Left renal cortex interstitium (tissue), 4 donors: ENCODE results near the gene TRIM63. TPM values are rescaled to one million over a fixed set of nuclear protein-coding genes. Genes with fewer than 3 reads are reported as not detected.

ENCODE experiments used
- DNase-seq, 4 donors: peaks; one replicate each; pipeline ENCODE4 v3.0.0-alpha.2; 2013; ENCODE audit warnings: low read depth in 4 of 4, low spot score in 2 of 4, missing footprints in 1 of 4
- polyA plus RNA-seq, 4 donors: library from polyadenylated mRNA; unstranded; fragments of 120-200 nt; gene quantifications; one replicate each; pipeline ENCODE4 v1.2.1, GENCODE V29; 2013; ENCODE audit not compliant: insufficient read length in 4 of 4

TRIM63 gene
- polyA plus RNA-seq, 4 donors, result 0.62 to 0.87 (median 0.75) TPM

DNA sequence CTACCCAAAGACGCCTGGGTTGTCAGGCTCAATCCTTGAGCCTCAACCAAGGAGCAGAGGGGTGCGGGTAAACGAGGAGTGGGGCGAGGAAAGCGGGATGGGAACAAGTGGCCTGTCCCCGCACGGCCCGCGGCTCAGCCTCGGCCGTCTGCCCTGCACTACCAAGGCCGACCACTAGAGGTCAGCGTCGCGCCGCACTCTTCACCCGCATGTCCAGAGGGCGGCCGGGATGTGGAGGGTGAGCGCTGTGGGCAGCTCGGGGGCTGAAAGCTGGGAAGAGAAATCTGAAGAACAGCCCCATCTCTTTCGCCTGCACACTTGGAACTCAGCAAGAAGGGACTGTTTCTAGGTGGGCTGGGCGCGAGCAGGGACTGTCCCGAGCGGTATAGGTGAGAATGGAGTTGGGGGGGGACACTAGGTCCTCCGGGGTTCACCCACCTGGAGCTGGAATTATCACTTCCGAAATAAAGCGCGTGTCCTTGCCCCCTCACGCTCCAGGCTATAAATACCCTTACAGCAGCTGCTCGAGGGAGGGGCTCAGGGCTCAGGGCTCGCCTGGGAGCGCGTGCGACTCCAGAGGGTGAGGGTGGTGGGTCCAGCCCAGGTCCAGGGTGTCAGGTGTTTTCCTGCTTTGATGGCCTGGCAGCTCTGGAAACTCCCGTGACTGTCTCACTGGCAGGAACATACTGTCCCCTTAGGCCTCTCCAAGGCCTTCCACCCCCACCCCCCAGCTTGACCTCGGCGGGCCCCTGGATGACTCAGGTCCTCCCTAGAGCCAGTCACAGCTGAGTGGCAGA lies 31.3 kb downstream of the TRIM63 start:
- peak; percentile 48 to 71 (median 67) for DNase-seq

- peak; percentile 64 to 86 (median 82) for DNase-seq
Observed at GRCh38 chr1:26035203-26035958, 32.0 kb downstream of the TRIM63 start.

GRCh38 chr1:26034504-26035202 lies 32.8 kb downstream of the TRIM63 start:
- no peak for DNase-seq

DNA sequence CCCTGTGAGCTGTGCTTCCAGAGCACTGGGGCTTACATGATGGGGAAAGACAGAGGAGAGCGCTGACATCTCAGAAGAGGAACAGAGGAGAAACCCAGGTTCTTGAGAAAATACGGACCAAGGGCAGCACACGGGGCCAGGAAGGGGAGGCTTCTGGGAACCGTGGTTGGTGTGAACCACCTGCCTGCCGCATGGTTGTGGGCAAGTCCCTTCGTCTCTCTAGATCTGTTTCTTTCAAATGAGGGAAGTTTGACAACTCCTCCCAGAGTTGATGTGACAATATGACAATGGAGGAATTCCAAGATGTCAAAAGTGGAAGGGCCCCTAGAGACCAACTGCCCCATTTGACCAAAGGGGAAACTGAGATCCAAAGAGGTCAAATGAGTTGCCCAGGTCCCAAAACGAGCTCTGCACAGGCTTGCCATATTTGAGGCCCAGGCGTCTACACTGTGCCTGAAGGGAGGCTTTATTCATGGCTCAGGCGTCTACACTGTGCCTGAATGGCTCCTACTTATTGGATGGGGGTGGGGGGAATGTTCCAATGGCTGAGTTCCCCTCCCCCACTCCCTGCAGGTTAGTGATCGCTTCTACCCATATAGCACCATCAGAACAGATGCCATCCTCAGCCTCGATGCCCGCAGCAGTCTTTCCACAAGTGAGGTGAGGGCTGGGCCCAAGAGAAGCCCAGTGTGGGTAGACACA lies 34.6 kb downstream of the TRIM63 start:
- no peak for DNase-seq

DNA sequence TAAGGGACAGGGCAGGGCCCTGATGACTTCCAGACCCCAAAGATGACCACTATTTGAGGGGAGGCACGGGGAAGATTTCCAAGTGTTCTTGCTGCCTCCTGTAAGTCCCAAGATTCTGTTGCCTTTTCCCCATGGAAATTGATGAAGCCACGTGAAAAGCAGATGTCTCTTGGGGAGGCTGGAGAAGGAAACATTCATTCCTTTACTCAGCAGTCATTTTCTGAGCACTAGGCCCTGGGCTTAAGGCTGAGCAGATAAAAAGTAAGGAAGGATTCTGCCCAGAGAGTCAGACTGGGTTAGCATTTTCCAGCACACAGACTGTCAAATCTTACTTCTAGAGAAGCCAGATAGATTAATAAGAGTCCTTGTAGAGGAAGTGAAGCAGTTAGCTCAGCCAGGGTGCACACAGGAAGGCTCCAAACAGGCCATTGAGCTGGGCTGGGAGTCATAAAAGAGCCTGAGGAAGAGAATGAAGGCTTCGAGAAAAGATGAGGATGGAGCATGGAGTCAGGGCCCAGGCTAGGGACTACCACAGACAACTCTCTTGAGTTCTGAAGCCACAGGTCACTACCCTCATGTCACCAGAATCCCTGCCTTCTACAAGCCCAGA lies 35.7 kb downstream of the TRIM63 start:
- no peak for DNase-seq

DNA sequence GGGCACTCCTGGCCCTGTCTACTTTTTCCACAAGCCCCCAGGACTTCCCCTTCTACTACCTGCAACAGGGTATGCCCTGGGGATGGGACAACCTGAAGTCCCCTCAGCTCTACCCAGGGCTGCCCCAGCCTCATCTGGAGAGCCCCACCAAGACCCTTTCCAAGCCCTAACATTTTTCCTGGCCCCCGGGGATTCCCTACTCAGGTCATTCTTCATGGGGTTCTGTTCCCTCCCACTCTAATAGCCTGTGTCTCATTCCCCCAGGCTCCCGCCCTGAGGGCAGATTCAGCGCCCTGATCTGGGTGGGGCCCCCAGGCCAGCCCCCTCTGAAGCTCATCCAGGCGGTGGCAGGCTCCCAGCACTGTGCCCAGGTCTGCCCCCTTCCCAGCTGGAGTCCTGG lies 36.2 kb downstream of the TRIM63 start:
- no peak for DNase-seq

DNA sequence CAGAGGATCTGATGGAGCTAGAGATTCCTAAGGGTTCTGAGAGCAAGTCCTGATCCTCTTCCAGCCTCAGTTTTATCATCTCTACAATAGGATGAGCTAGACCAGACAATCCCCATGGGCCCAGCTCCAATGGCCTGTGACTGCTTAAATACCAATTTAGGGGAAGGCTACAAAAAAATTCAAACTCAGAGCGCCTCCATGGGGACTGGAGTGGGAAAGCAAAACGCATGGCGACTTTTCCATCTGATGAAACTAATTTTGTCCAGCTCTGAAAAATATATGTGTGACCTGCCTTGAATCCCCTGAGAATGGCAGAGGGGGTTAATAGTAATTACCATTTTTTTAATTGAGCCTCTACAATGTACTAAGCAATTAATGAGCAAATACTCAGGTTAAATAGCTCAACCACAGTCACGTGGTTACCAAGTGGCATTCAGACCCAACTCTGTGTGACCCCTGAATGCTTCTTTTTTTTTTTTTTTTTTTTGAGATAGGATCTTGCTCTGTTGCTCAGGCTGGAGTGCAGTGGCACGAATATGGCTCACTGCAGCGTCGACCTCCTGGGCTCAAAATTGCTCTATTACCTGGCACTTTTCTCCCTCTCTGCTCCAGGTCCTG lies 37.5 kb downstream of the TRIM63 start:
- DNase-seq, result no peak

- no peak for DNase-seq
Observed at GRCh38 chr1:26029054-26029863, 38.2 kb downstream of the TRIM63 start.

DNA sequence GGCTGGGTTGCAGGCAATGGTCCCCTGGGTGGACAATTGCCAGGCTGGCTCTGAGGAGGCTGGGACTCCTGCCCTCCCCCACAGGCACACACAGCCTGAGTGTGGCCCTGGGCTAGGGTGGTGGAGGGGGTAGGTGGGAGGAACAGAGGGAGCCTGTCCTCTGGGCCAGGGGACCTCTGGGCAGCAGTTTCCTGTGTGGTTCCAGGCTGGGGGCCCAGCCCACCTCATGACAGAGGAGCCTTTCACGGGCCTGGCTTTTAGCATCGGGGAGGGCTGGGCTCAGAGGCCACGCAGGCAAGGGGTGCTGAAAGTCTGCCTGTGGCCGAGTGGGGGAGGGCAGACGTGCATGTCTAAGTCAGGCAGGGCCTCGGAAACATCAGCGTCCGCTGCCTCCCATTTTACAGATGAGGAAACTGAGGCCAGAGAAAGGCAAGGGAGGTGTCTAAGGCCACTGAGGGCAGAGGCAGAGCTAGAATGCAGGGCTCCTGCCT lies 38.9 kb downstream of the TRIM63 start:
- no peak for DNase-seq

DNA sequence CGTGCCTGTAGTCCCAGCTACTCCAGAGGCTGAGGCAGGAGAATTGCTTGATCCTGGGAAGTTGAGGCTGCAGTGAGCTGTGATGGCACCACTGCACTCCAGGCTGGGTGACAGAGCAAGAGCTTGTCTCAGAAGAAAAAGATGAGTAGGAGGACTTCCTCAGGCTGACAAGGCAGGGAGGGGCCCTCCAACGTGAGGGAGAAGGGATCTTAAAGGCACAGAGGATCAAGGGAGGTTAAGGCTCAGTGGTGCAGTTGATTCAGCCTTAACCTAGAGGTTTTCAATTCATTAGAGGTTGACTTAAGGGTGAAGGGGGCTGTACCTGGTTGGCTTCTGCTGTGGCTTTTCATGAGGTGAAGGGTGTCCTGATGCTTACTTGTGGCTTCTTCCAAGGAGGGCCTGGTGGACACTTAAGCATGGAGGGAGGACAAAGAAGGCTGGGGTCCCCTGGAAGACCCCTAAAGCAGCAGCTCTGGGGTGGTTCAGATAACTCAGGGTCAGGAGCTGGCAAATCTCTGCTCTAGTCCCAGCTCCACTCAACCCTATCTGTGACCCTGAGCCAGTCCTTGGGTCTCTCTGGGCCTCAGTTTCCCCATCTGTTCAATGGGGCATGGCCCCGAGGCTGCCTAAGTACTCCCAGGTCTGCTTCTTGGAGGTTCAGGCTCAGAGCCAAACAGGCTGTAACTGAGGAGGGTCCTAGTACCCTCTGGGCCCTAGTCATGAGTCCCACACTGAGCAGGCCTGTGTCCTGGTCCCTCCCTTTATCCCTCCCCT lies 39.5 kb downstream of the TRIM63 start:
- no peak for DNase-seq

DNA sequence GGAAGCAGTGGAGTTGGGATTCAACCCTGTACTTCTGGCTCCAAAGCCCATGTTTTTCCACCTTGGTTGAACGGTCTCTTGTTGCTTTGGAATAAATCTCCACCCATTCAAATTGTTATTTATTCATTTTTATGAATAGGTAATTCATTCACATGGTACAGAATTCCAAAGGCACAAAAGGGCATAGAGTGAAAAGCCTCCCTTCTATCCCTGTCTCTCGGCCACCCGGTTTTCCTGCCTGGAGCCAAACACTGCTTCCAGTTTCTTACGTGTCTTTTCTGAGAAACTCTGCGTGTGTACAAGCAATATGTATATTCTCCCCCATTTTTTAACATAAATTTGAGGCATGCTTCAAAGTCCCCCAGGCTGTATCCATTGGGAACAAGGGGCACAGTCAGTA lies 41.9 kb downstream of the TRIM63 start:
- DNase-seq, result no peak

GRCh38 chr1:26025060-26025459 lies 42.4 kb downstream of the TRIM63 start:
- no peak for DNase-seq

DNA sequence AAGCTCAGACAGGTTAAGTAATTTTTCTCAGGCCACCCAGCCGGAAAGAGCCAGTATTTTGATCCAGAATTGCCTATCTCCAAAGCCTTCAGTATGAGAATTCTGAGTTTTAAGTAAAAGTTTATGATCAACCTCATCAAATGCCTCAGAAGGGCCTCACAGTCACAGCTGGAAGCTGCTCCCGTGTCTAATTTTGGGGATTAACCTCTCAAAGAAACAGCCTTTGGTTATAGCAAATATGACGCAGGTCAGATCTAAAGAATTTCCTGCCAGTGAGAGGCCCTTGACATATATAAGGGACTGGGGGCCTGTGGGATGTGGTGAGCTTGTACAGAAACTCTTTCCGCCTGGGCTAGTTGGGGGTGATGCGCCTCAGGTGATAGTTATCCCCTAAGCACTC lies 43.6 kb downstream of the TRIM63 start:
- DNase-seq, result no peak

- no peak for DNase-seq
Observed at GRCh38 chr1:26023009-26023408, 44.4 kb downstream of the TRIM63 start.

DNA sequence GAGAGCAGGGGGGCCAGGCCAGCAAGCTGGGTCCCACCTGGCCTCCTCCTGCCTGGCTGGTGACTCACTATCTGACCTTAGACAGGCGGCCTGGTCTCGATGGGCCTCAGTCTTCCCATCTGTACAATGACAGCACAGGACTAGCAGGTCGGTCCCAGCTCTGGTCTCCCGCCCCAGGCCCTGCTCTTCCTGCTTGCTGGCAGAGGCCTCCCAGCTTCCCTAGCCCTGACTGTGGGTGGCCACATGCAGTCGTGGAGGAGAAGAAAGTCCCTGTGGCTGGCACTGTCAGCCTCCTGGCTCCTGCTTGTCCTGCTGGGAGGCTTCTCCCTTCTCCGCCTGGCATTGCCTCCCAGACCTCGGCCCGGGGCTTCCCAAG lies 45.0 kb downstream of the TRIM63 start:
- no peak for DNase-seq

DNA sequence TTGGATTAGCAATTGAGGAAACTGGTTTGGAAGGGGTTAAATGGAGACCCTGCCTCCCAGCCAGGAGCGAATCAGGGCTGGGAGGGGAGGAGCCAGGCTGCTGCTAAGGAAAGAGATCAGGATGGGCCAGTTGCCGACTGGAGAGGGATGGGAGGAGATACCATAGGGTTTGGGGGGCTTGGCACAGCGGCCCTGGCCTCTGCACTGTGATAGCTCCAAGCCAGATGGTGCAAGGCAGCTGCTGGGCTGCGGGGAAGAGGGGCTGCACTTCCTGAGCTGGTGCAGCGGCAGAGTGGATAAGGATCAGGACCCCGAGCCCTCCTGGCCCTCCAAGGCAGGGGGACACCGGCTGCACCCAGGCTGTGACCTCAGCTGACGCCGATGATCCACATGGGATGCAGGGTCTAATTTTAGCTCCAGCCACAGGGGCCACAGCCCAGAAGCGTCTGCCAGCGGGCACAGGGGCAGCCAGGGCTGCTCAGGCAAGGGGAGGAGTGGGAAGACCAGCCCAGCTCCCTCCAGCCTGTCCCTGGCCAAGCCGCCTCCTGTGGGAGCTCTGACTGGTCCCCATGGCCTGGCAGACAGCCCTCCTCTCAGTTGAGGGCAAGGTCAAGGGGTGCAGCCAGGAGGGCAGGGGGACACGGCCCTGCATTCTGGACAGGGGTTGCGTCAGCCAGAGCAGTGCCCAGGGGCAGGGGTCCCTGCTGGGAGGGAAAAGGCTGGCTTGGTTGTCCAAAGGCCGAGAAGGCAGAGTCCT lies 45.6 kb downstream of the TRIM63 start, which contains the start of gene EXTL1:
EXTL1 (plus strand) TSS at position 129 of the 757 bp plus-strand sequence. CDS start 872 bp downstream, outside the sequence.
- DNase-seq, result no peak

DNA sequence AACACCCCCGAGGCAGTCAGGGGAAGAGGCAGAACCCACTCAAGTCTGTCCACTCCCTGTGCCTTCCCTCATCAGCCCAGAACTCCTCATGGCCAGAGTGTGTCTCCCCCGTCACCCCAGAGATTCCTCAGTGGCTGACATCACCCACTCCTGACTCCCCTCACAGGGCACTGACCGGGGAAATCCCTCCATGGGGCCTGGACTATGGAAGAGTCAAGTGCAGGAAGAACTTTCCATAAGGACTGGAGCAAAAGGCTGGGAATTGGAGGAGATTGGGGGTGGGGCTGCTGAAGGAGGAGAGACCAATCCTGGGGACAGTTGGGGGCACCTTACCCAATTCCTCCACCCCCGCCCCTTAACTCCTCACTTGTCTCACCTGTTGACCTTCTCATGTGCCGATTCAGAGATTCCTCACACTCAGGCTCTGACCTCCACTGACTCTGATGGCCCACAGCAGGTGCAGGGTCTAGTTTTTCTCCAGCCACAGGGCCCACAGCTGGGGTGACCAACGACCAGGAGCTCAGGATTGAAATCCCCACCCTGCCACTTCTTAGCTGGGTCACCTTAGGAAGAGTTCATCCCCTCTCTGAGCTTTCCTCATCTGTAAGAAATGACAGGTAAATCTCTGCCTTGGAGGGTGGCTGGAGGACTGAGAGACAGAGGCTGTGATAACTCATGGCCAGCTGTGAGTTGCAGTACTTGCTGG lies 46.3 kb downstream of the TRIM63 start:
- DNase-seq, result no peak
